ENCODE results near the gene TAB2. TPM values are rescaled to one million over a fixed set of nuclear protein-coding genes. Genes with fewer than 3 reads are reported as not detected.

TAB2 gene
- total RNA-seq, 1 experiment from 2014 or later: 56.2 TPM

DNA sequence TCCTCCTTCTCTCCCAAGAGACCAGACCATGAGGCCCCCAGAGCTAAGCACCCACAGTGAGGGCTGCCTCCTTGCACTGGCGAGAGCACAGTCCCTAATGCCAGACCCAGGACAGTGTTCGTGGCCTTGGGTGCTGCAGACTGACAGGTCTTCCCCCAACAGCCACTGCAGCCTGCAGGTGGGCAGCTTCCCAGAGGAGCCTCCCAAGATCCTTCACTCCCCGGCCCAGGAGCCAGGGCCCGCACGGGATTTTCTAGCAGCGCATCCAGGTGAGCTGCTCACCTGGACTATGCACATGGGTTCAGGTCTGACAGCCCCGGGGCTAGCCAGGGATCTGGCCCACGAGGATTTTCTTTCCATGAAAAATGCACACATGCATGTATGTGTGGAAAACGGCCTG lies 124.2 kb downstream of the TAB2 start:
- Mint-ChIP-seq H3K9me3 (peaks cover 0 to 3% of the 10 kb centered on the region in 2 experiments; a peak in 3 of 5 replicates), H3K27me3 (ENCODE audit: low read depth) (peaks cover 5% of the 10 kb centered on the region), H3K4me1 (peaks cover 0 to 11% of the 10 kb centered on the region in 2 experiments; a peak in 1 of 4 replicates), H3K27ac (no peak overlapping the region), H3K36me3 (ENCODE audit: insufficient read depth in 1 of 3, low read depth in 3 of 3) (no peaks in the 10 kb centered on the region), H3K4me3 (no peak overlapping the region)
- no peak overlapping the region for H2AK5ac ChIP-seq (ENCODE audit: insufficient read length, low read length)
- H3K9ac ChIP-seq (ENCODE audit: extremely low read depth, insufficient read length, low read length): no peak overlapping the region
- H3K4me1 ChIP-seq (ENCODE audit: insufficient read depth, low read length): no peaks in the 10 kb centered on the region
- H3K14ac ChIP-seq (ENCODE audit: insufficient read depth, low read length): no peak overlapping the region
- H3K56ac ChIP-seq (ENCODE audit: insufficient read length, low read depth, low read length): no peak overlapping the region
- no peaks in the 10 kb centered on the region for H3K27me3 ChIP-seq (ENCODE audit: insufficient read depth, low read length)
- no peaks in the 10 kb centered on the region for H3K79me1 ChIP-seq (ENCODE audit: insufficient read depth, low read depth, low read length, poor library complexity, severe bottlenecking)
- H2BK20ac ChIP-seq (ENCODE audit: low read depth, low read length, poor library complexity, severe bottlenecking): no peak overlapping the region
- H2BK120ac ChIP-seq (ENCODE audit: low read depth, low read length, poor library complexity, severe bottlenecking): no peak overlapping the region
- no peak overlapping the region for H3K27ac ChIP-seq (ENCODE audit: insufficient read length, low read depth, low read length)
- H4K91ac ChIP-seq (ENCODE audit: insufficient read length, low read depth, low read length): no peak overlapping the region
- H3K79me2 ChIP-seq (ENCODE audit: insufficient read depth, low read length): no peaks in the 10 kb centered on the region
- no peaks in the 10 kb centered on the region for H3K23me2 ChIP-seq (ENCODE audit: insufficient read length, low read depth, low read length, poor library complexity, severe bottlenecking)
- WGBS (ENCODE audit: extremely low coverage, insufficient read length, low lambda C conversion rate): no CpG with 5 or more reads among the region's 9 CpGs
- H4K20me1 ChIP-seq (ENCODE audit: control insufficient read depth, insufficient read depth, insufficient read length): no peaks in the 10 kb centered on the region
- H2AFZ ChIP-seq (ENCODE audit: low read length): no peak overlapping the region
- H3K18ac ChIP-seq (ENCODE audit: insufficient read length, low read depth, low read length): no peak overlapping the region
- TF ChIP-seq, protein P1, sequence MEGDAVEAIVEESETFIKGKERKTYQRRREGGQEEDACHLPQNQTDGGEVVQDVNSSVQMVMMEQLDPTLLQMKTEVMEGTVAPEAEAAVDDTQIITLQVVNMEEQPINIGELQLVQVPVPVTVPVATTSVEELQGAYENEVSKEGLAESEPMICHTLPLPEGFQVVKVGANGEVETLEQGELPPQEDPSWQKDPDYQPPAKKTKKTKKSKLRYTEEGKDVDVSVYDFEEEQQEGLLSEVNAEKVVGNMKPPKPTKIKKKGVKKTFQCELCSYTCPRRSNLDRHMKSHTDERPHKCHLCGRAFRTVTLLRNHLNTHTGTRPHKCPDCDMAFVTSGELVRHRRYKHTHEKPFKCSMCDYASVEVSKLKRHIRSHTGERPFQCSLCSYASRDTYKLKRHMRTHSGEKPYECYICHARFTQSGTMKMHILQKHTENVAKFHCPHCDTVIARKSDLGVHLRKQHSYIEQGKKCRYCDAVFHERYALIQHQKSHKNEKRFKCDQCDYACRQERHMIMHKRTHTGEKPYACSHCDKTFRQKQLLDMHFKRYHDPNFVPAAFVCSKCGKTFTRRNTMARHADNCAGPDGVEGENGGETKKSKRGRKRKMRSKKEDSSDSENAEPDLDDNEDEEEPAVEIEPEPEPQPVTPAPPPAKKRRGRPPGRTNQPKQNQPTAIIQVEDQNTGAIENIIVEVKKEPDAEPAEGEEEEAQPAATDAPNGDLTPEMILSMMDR (conservative IDR thresholded peaks at IDR 0.05): no peak
- H3K23ac ChIP-seq (ENCODE audit: insufficient read length, low read depth, low read length): no peak overlapping the region
- no peak overlapping the region for H2BK12ac ChIP-seq (ENCODE audit: insufficient read length, low read depth, low read length)
- no peak overlapping the region for H3K4me2 ChIP-seq (ENCODE audit: insufficient read depth, insufficient read length, low read length)
- no peak for DNase-seq
- H4K5ac ChIP-seq (ENCODE audit: insufficient read length, low read depth, low read length): no peak overlapping the region
- H4K8ac ChIP-seq (replicated peaks; ENCODE audit: insufficient read length, low read depth, low read length): no peak overlapping the region
- no peak overlapping the region for H2BK15ac ChIP-seq (ENCODE audit: low read depth, low read length)
- no peak overlapping the region for H3T11ph ChIP-seq (ENCODE audit: low read length)
- H3K4ac ChIP-seq (ENCODE audit: low read depth, low read length): no peak overlapping the region
- no peaks in the 10 kb centered on the region for H3K9me3 ChIP-seq (ENCODE audit: control insufficient read depth, low read depth, low read length)
- H2BK5ac ChIP-seq (ENCODE audit: insufficient read length, low read length): no peak overlapping the region
